SK-N-SH treated with all-trans-retinoic acid at 6 μM for 48 hours (cell line): ENCODE results near the gene APOO.
"Not testable (repeated sequence)": the region's sequence is repeated elsewhere in the genome, so short reads cannot be mapped to it uniquely, and the experiment has no call there.

ENCODE experiments used
- ATAC-seq: fragments of 200-7000 bp; cut with Tn5 transposase; 3 replicates; pipeline ENCODE4 v1.9.1; 2020; ENCODE audit warnings: mild to moderate bottlenecking, moderate library complexity
- ARNTL ChIP-seq: fragments of 450-650 bp; formaldehyde crosslinking; IDR thresholded peaks from 2 replicates; pipeline ENCODE4 v1.5.0; 2020; ENCODE audit warnings: low read depth, mild to moderate bottlenecking, moderate library complexity, borderline replicate concordance
- BACH2 ChIP-seq: fragments of 250-450 bp; sonication (Bioruptor Pico); IDR thresholded peaks from 2 replicates; pipeline ENCODE4 v1.9.0; 2021; ENCODE audit warnings: mild to moderate bottlenecking, borderline replicate concordance
- ESRRG ChIP-seq: fragments of 250-450 bp; sonication (Bioruptor Pico); IDR thresholded peaks from 2 replicates; pipeline ENCODE4 v1.6.1; 2021; ENCODE audit warnings: mild to moderate bottlenecking
- GLIS3 ChIP-seq: fragments of 250-450 bp; sonication (Bioruptor Pico); IDR thresholded peaks from 2 replicates; pipeline ENCODE4 v1.5.0; 2020; ENCODE audit warnings: mild to moderate bottlenecking, moderate library complexity
- ISL1 ChIP-seq: fragments of 250-450 bp; sonication (Bioruptor Pico); IDR thresholded peaks from 2 replicates; pipeline ENCODE4 v2.1.2; 2022; ENCODE audit warnings: mild to moderate bottlenecking, moderate library complexity
- OSR1 ChIP-seq: fragments of 250-450 bp; sonication (Bioruptor Pico); IDR thresholded peaks from 2 replicates; pipeline ENCODE4 v1.8.0; 2022; ENCODE audit warnings: moderate library complexity, mild to moderate bottlenecking, inconsistent platforms
- PPARA ChIP-seq: fragments of 250-450 bp; sonication (Bioruptor Pico); IDR thresholded peaks from 2 replicates; pipeline ENCODE4 v1.5.0; 2020; ENCODE audit warnings: mild to moderate bottlenecking, borderline replicate concordance
- RARB ChIP-seq: fragments of 250-450 bp; sonication (Bioruptor Pico); IDR thresholded peaks from 2 replicates; pipeline ENCODE4 v1.8.0; 2021; ENCODE audit warnings: mild to moderate bottlenecking, moderate library complexity
- SNAI2 ChIP-seq: fragments of 250-450 bp; sonication (Bioruptor Pico); IDR thresholded peaks from 2 replicates; pipeline ENCODE4 v1.5.0; 2020; ENCODE audit warnings: mild to moderate bottlenecking, moderate library complexity
- TCF4 ChIP-seq: fragments of 250-450 bp; sonication (Bioruptor Pico); IDR thresholded peaks from 2 replicates; pipeline ENCODE4 v1.8.0; 2021; ENCODE audit warnings: mild to moderate bottlenecking, moderate library complexity, borderline replicate concordance
- ZFP3 ChIP-seq: fragments of 250-450 bp; sonication (Bioruptor Pico); IDR thresholded peaks from 2 replicates; pipeline ENCODE4 v1.5.0; 2020; ENCODE audit warnings: mild to moderate bottlenecking, moderate library complexity
- ZFP30 ChIP-seq: fragments of 450-650 bp; formaldehyde crosslinking; IDR thresholded peaks from 2 replicates; pipeline ENCODE4 v1.5.0; 2022; ENCODE audit warnings: mild to moderate bottlenecking, moderate library complexity
- ZNF565 ChIP-seq: fragments of 450-650 bp; formaldehyde crosslinking; conservative IDR thresholded peaks from 2 replicates; pipeline ENCODE4 v1.5.0; 2020; ENCODE audit warnings: low read depth, mild to moderate bottlenecking, moderate library complexity
- ZNF8 ChIP-seq: fragments of 450-650 bp; formaldehyde crosslinking; IDR thresholded peaks from 2 replicates; pipeline ENCODE4 v1.5.0; 2020; ENCODE audit warnings: mild to moderate bottlenecking, moderate library complexity
- TF ChIP-seq, protein P1 (sequence below): fragments of 250-450 bp; sonication (Bioruptor Pico); IDR thresholded peaks from 2 replicates; pipeline ENCODE4 v1.5.0; 2020; ENCODE audit warnings: mild to moderate bottlenecking, moderate library complexity
- TF ChIP-seq, protein P2 (sequence below): fragments of 250-450 bp; sonication (Bioruptor Pico); IDR thresholded peaks from 2 replicates; pipeline ENCODE4 v1.5.1; 2020; ENCODE audit warnings: low read depth, mild to moderate bottlenecking, moderate library complexity
- TF ChIP-seq, protein P3 (sequence below): fragments of 250-450 bp; sonication (Bioruptor Pico); IDR thresholded peaks from 2 replicates; pipeline ENCODE4 v1.8.0; 2021; ENCODE audit warnings: low read depth, mild to moderate bottlenecking, moderate library complexity, borderline replicate concordance
- TF ChIP-seq, protein P4 (sequence below): fragments of 250-450 bp; sonication (Bioruptor Pico); IDR thresholded peaks from 2 replicates; pipeline ENCODE4 v1.8.0; 2020; ENCODE audit warnings: mild to moderate bottlenecking, moderate library complexity, borderline replicate concordance

Gene APOO

DNA sequence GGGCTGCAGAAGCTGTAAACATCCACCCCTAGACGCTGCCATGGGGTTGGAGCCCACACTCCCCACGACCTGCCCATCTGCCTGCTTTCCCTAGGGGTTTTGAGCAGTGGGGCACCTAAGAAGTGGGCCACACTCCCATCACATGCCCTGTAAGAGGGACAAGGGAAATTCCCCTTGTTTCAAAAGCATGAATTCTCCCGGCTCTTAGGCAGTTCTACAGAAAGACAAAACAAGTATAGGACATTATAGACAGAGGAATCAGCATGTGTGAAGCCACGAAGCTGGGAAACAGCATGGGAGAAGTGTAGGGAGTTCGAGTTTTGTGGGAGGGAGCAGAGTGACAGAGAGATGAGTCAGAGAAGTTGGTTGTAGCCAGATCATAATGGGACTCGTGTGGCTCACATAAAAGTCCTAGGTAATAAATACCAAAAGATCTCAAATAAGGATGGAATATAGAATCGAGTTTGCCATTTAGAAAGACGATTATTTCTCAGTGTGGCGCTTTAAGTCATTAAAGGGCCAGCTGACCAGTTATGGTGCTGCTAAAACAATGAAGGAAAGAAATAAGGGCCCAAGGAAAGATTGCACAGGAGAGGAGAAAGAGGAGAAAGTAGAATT, 23.9 kb downstream of the APOO start (continued):
- no peak for TF ChIP-seq ESRRG (CRISPR knock-in tag)
- TF ChIP-seq SNAI2 (CRISPR knock-in tag): no peak

DNA sequence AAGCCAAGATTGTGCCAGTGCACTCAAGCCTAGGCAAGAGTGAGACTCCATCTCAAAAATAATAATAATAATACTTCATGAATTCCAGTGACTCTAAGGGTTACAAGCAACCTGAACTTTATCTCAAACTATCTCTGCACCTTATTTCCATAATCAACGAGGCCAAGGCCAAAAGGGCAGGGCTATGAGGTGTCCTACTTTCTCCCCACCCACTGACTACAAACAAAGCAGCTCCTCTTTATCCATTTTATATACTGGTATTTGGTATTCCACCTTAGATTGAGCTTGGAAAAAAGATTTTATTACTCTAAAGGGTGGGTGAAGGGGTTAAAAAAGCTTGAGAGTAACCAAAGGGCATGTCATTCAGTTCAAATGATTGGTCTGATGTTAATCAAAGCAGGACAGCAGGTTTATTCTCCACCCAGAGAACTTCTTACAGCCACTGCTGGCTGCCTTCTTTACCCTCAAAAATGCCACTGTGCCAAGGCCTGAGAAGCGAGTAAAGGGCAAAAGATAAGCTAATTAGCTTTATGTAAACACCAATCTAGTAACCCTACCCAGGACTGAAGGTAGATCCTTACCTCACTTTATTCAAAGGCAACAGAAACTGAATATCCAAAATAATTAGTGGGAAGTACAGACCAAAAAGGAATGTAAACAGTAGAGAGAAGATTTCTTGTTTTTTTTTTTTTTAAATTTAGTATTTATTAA, 28.2 kb downstream of the APOO start:
- no peak for TF ChIP-seq TCF4 (CRISPR knock-in tag)
- TF ChIP-seq BACH2 (CRISPR knock-in tag): no peak
- no peak for TF ChIP-seq GLIS3 (CRISPR knock-in tag)
- no peak for TF ChIP-seq ARNTL (CRISPR knock-in tag)
- TF ChIP-seq, protein P1, sequence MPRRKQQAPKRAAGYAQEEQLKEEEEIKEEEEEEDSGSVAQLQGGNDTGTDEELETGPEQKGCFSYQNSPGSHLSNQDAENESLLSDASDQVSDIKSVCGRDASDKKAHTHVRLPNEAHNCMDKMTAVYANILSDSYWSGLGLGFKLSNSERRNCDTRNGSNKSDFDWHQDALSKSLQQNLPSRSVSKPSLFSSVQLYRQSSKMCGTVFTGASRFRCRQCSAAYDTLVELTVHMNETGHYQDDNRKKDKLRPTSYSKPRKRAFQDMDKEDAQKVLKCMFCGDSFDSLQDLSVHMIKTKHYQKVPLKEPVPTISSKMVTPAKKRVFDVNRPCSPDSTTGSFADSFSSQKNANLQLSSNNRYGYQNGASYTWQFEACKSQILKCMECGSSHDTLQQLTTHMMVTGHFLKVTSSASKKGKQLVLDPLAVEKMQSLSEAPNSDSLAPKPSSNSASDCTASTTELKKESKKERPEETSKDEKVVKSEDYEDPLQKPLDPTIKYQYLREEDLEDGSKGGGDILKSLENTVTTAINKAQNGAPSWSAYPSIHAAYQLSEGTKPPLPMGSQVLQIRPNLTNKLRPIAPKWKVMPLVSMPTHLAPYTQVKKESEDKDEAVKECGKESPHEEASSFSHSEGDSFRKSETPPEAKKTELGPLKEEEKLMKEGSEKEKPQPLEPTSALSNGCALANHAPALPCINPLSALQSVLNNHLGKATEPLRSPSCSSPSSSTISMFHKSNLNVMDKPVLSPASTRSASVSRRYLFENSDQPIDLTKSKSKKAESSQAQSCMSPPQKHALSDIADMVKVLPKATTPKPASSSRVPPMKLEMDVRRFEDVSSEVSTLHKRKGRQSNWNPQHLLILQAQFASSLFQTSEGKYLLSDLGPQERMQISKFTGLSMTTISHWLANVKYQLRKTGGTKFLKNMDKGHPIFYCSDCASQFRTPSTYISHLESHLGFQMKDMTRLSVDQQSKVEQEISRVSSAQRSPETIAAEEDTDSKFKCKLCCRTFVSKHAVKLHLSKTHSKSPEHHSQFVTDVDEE: no peak
- no peak for ATAC-seq

DNA sequence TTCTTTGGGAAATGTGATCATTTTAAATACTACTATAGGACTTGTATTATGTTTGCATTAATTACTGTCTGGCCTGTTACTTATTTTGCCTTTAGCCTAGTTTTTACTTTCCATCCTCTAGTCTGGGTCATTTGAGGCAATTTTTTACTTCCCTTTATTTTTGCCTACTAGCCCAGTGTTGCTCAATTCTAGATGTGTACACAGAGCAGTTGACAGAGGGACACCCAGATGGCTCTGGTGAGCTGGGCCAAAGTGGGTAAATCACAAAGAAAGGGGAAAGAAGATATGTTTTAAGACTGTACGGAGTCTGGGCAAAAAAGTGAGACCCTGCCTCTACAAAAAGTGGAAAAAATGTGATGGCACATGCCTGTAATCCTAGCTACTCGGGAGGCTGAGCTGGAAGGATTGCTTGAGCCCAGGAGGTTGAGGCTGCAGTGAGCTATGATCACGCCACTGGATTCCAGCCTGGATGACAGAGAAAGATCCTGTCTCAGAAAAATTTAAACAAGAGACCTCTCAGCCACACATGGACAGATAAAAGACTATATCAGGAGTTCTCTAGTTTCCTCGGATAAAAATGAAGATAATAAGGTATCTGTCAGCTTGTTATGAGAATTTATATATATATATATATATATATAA, 35.7 kb downstream of the APOO start:
- TF ChIP-seq ZNF8: no peak
- no peak for TF ChIP-seq TCF4 (CRISPR knock-in tag)
- ATAC-seq: no peak

DNA sequence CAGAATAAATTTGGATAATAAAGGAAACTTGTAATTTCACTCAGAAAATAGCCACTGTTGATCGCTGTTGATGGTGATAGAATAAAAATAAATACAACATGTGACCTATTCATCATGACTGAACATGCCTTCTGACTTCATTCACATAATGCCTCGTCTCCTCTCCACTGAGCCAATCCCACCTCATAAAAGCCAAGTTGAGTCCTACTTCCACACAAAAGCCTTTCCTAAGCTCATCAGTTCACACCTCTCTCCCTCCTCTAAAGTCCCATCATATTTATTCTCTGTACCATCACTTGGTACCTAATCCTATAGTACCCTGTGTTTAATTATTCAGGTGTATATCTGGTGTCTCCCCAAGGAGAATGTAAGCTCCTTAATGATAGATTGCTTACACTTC, 37.7 kb downstream of the APOO start:
- no peak for ATAC-seq
- TF ChIP-seq, protein P2, sequence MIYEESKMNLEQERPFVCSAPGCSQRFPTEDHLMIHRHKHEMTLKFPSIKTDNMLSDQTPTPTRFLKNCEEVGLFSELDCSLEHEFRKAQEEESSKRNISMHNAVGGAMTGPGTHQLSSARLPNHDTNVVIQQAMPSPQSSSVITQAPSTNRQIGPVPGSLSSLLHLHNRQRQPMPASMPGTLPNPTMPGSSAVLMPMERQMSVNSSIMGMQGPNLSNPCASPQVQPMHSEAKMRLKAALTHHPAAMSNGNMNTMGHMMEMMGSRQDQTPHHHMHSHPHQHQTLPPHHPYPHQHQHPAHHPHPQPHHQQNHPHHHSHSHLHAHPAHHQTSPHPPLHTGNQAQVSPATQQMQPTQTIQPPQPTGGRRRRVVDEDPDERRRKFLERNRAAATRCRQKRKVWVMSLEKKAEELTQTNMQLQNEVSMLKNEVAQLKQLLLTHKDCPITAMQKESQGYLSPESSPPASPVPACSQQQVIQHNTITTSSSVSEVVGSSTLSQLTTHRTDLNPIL (CRISPR knock-in tag): no peak
- TF ChIP-seq ISL1 (CRISPR knock-in tag) (no peak), TCF4 (CRISPR knock-in tag) (no peak)
- TF ChIP-seq, all 23 proteins: peak for 0

DNA sequence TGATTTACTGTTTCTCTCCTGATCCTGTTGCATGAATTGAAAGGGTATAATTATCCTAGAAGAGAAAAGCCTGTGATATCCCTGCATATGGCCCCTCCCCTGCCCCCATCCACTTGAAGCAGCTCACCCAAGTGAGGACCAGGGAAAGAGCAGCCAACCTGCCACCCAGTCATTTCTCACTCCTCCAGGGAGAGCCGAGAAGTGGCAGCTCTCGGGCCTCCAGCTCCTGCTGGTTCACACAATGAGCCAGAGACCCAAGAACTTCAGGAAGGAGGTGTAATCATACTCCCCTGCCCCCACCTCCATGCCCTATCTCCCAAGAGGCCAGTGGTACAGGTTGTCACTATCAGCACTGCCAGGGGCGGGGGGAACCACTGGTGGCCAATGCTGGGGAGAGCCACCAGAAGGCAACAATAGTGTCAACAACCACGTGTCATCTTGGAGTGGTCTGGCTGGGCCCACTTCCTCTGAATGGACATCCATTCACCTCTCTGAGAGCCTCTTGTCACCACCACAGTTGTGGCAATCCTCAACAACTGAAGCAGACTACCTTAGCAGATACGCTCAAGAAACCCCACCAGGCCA, 42.9 kb downstream of the APOO start:
- TF ChIP-seq ZNF8 (no peak), RARB (no peak), ZFP30 (CRISPR knock-in tag) (no peak), TCF4 (CRISPR knock-in tag) (no peak), ZFP3 (CRISPR knock-in tag) (no peak), OSR1 (CRISPR knock-in tag) (no peak), GLIS3 (CRISPR knock-in tag) (no peak), SNAI2 (CRISPR knock-in tag) (no peak), ZNF565 (CRISPR knock-in tag) (no peak), PPARA (CRISPR knock-in tag) (no peak)
- TF ChIP-seq, protein P1: no peak
- TF ChIP-seq, protein P3, sequence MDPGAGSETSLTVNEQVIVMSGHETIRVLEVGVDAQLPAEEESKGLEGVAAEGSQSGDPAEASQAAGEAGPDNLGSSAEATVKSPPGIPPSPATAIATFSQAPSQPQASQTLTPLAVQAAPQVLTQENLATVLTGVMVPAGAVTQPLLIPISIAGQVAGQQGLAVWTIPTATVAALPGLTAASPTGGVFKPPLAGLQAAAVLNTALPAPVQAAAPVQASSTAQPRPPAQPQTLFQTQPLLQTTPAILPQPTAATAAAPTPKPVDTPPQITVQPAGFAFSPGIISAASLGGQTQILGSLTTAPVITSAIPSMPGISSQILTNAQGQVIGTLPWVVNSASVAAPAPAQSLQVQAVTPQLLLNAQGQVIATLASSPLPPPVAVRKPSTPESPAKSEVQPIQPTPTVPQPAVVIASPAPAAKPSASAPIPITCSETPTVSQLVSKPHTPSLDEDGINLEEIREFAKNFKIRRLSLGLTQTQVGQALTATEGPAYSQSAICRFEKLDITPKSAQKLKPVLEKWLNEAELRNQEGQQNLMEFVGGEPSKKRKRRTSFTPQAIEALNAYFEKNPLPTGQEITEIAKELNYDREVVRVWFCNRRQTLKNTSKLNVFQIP (CRISPR knock-in tag): no peak
- TF ChIP-seq, protein P4, sequence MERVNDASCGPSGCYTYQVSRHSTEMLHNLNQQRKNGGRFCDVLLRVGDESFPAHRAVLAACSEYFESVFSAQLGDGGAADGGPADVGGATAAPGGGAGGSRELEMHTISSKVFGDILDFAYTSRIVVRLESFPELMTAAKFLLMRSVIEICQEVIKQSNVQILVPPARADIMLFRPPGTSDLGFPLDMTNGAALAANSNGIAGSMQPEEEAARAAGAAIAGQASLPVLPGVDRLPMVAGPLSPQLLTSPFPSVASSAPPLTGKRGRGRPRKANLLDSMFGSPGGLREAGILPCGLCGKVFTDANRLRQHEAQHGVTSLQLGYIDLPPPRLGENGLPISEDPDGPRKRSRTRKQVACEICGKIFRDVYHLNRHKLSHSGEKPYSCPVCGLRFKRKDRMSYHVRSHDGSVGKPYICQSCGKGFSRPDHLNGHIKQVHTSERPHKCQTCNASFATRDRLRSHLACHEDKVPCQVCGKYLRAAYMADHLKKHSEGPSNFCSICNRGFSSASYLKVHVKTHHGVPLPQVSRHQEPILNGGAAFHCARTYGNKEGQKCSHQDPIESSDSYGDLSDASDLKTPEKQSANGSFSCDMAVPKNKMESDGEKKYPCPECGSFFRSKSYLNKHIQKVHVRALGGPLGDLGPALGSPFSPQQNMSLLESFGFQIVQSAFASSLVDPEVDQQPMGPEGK (CRISPR knock-in tag): no peak
- no peak for ATAC-seq

DNA sequence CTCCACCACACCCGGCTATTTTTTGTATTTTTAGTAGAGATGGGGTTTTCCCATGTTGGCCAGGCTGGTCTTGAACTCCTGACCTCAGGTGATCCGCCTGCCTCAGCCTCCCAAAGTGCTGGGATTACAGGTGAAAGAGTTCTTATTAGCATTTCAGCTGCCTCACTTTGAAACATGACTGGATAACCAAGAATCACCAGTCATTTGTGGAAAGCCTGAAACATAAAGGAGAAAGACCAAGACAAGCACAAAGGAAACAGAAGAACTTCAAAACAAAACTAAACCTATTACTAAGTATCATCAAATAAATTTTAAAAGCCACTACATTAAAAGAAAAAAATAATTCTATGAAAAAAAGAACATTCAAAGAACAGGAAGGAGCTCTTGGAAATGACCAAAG, 45.8 kb downstream of the APOO start:
- not testable (repeated sequence) for ATAC-seq
